ENCODE results near the gene MEAK7. TPM values are rescaled to one million over a fixed set of nuclear protein-coding genes. Genes with fewer than 3 reads are reported as not detected.

MEAK7 gene
- total and polyA plus RNA-seq, 3 donors from 2014 or later = 11.2 to 20.0 (median 14.3) TPM

DNA sequence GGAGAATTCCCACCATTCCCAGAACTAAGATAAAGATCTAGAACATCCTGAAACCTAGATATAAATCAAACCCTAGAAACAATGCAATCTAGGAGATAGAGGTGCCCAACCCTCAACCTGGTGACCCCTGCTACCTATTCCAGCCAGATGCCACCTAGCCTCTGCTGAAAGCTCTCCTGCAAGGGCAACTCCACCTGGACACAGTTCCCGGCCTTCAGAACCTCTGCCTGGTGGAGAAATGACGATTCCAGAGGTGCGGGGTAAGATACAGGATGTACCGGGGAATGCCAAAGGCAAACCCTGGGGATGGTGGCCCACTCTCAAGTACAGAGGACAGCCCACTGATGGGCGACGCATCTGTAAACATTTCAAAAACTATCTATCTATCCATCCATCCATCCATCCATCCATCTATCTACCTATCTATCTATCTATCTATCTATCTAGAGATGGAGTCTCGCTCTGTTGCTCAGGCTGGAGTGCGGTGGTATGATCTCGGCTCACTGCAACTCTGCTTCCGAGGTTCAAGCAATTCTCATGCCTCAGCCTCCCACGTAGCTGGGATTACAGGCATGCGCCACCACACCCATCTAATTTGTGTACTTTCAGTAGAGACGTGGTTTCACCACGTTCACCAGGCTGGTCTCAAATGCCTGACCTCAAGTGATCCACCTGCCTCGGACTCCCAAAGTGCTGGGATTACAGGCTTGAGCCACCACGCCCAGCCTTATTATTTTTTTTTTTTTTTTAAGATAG lies 19.0 kb downstream of the MEAK7 start:
- Histone ChIP-seq H3K27ac (no peak overlapping the region), H3K36me3 (ENCODE audit: low read depth, missing control alignments) (no peaks in the 10 kb centered on the region), H3K27me3 (no peaks in the 10 kb centered on the region), H3K4me1 (no peaks in the 10 kb centered on the region), H3K9me3 (no peaks in the 10 kb centered on the region), H3K4me3 (no peak overlapping the region)
- intact Hi-C loops (cut with DNase I; ENCODE audit: low total_unique reads) = loop anchor here (10.0 kb wide), 1 partner anchor 211 kb away; no protein-coding TSS in a partner anchor
- 89 to 94% methylated on average over 16 of the region's 16 CpGs for WGBS, 2 donors
- no peak for TF ChIP-seq POLR2A (IDR thresholded peaks at IDR 0.05)
- TF ChIP-seq, protein P1, sequence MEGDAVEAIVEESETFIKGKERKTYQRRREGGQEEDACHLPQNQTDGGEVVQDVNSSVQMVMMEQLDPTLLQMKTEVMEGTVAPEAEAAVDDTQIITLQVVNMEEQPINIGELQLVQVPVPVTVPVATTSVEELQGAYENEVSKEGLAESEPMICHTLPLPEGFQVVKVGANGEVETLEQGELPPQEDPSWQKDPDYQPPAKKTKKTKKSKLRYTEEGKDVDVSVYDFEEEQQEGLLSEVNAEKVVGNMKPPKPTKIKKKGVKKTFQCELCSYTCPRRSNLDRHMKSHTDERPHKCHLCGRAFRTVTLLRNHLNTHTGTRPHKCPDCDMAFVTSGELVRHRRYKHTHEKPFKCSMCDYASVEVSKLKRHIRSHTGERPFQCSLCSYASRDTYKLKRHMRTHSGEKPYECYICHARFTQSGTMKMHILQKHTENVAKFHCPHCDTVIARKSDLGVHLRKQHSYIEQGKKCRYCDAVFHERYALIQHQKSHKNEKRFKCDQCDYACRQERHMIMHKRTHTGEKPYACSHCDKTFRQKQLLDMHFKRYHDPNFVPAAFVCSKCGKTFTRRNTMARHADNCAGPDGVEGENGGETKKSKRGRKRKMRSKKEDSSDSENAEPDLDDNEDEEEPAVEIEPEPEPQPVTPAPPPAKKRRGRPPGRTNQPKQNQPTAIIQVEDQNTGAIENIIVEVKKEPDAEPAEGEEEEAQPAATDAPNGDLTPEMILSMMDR (IDR thresholded peaks at IDR 0.05) = no peak
- no peak for DNase-seq

DNA sequence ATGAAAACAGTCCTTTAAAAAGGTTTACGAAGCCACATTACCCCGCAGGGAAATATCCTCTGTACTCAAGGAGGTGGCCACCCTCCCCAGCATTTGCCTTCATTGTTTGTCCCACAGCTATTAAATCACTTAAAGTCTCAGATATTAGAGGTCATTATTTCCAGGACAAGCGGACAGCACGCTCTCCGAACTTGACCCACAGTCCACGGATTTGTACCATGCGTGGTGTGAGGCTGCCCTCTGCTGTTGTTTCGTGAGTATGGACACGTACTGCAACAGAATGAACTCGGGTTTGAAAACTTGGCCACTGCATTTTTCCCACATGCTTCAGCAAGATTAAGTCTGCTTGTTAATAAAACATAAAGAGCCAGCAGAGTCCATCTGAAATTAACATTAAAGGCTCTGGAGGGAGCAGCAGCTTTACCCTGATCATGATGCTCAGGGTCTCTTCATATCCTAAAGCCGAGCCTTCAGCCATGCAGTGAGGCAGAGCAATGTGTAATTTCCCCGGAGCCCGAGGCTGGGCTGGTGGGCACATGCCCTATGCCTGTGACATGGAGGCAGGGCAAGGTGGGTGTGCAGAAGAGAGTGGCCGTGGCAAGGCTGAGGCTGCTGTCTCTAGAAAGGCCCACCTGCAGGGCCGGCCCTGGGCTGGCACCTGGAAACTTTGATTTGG lies 19.7 kb downstream of the MEAK7 start:
- Histone ChIP-seq H3K4me3 (no peak overlapping the region), H3K36me3 (ENCODE audit: low read depth, missing control alignments) (no peaks in the 10 kb centered on the region), H3K27ac (no peak overlapping the region), H3K9me3 (no peaks in the 10 kb centered on the region), H3K27me3 (no peaks in the 10 kb centered on the region), H3K4me1 (no peaks in the 10 kb centered on the region)
- DNase-seq = peak; percentile 84
- TF ChIP-seq, protein P1 (IDR thresholded peaks at IDR 0.05) = peak; percentile 69 to 84 (median 81)
- TF ChIP-seq POLR2A (IDR thresholded peaks at IDR 0.05) = no peak
- intact Hi-C loops (cut with DNase I; ENCODE audit: low total_unique reads) = loop anchor here (10.0 kb wide), 1 partner anchor 210 kb away; no protein-coding TSS in a partner anchor
- WGBS, 2 donors = 57% methylated on average over 15 of the region's 15 CpGs

DNA sequence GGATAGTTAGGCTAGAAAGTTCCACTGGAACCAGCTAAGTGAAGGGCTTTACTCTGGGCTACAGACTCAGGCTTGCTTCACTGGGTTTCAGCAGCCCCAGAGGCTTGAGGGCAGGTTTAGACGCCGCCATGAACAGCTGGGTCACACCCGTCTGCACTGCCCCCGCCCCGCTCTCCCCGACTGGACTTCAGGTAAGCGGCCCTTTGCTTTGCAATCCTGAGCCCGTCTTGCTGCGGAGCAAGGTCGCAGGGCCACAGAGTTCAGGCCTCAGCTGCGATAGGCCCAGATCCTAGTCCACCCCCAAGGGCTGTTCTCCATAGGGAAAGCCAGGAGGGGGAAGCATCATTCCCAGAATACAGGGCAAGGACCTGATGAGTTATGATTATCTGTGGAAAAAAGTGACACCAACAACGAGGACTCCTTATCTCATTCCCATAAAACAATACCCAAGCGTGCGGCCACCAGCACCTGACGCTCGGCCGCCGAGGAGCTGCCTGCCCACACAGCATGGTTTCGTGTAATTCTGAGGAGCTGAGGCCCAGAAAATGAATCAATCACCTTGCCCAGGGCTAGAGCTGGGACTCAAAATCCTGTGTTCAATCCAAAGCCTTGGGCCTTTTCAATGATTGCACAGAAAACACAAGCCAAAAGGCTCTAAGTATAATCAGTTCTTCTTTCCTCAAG lies 20.4 kb downstream of the MEAK7 start:
- WGBS, 2 donors = 89 to 92% methylated on average over 14 to 19 of the region's 19 CpGs
- DNase-seq = no peak
- Histone ChIP-seq H3K27ac (no peak overlapping the region), H3K27me3 (no peaks in the 10 kb centered on the region), H3K4me3 (no peak overlapping the region), H3K9me3 (no peaks in the 10 kb centered on the region), H3K4me1 (no peaks in the 10 kb centered on the region), H3K36me3 (ENCODE audit: low read depth, missing control alignments) (no peaks in the 10 kb centered on the region)
- intact Hi-C loops (cut with DNase I; ENCODE audit: low total_unique reads) = loop anchor here (10.0 kb wide), 1 partner anchor 209 kb away; no protein-coding TSS in a partner anchor
- no peak for TF ChIP-seq POLR2A (IDR thresholded peaks at IDR 0.05)
- TF ChIP-seq, protein P1 (IDR thresholded peaks at IDR 0.05) = no peak

DNA sequence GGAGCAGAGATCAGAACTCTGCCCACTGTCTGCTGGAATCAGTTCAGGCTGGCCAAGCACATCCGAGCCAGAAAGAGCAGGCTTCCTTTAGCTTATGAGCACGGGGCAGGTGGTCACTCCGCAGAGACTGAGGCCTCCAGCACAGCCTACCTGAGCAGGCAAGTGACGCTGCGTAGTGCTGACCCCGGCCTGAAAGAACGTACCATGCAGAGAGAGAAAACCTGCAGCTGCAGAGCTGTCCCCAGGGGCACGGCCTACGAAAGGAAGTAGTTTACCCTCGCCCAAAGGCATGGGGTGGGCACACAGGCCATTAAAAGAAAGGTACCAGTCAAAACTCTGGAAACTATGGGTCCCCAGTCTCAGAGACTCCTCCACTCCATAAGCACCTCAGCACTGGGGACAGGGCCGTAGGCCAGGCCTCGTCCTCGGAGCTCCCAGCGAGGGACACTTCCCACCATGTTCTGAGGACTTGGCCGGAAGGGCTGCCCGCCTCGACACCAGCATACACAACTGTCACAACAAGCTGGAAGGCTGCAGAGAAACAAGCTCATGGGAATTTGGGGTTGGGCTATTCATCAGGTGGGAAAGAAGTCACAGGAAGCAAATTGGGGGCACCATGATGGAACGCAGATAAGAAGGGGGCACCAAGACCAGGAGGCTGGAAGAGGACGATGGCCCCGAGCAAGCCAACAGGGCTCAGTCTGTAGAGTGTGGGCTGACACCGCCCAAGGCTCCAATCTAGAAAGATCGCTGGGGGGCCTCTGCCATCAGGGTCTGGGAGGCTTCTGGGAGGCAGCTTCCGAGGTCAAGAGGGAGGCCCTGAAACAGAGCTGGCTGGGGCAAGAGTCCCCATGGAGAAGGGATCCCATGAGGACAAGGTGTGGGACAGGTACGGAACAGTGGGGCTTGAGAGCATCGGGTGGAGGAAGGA lies 21.2 kb downstream of the MEAK7 start:
- H3K27ac ChIP-seq = no peak overlapping the region
- no peaks in the 10 kb centered on the region for H3K4me1 ChIP-seq
- intact Hi-C loops (cut with DNase I; ENCODE audit: low total_unique reads) = loop anchor here (10.0 kb wide), 1 partner anchor 208 kb away; no protein-coding TSS in a partner anchor
- 93 to 94% methylated on average over 23 to 25 of the region's 25 CpGs for WGBS, 2 donors
- no peak for DNase-seq
- H3K4me3 ChIP-seq = no peak overlapping the region
- no peaks in the 10 kb centered on the region for H3K27me3 ChIP-seq
- H3K36me3 ChIP-seq (ENCODE audit: low read depth, missing control alignments) = no peaks in the 10 kb centered on the region
- TF ChIP-seq, protein P1 (IDR thresholded peaks at IDR 0.05) = no peak
- no peak for TF ChIP-seq POLR2A (IDR thresholded peaks at IDR 0.05)
- no peaks in the 10 kb centered on the region for H3K9me3 ChIP-seq

Measured in testis (tissue), 3 donors.